HepG2 (cell line): ENCODE data around the gene PRSS33. TPM values are rescaled to one million over a fixed set of nuclear protein-coding genes. Genes with fewer than 3 reads are reported as not detected.
A peak's percentile ranks its signal among the peaks of the same experiment; 100 is the strongest.

Experiments used
- ATAC-seq: fragments of 200-7000 bp; cut with Tn5 transposase; 3 replicates; pipeline ENCODE4 v1.9.1; 2020; ENCODE audit warnings: mild to moderate bottlenecking, moderate library complexity
- BruUV-seq: library from RNA; stranded (reverse); fragments of 400-500 nt; replicated peaks from 2 replicates; lab custom pipeline; 2021; lab: Mats Ljungman, UMichigan
- CTCF ChIA-PET: fragments of 300-600 bp; formaldehyde crosslinking; extraction: SDS; loops from one replicate; lab custom pipeline; 2021; ENCODE audit warnings: low total read pairs, inconsistent platforms, low intra/inter-chr PET ratio; lab: Yijun Ruan, JAX
- POLR2A ChIA-PET: fragments of 350-600 bp; sonication (Branson Sonifier 250); formaldehyde crosslinking; loops from one replicate; lab custom pipeline; 2020; ENCODE audit warnings: antibody characterized with exemption, inconsistent platforms; lab: Yijun Ruan, JAX
- DNase-seq: peaks from one replicate; pipeline ENCODE4 v3.0.0-alpha.2; 2015; ENCODE audit warnings: low spot score
- FAIRE-seq: peaks from 3 replicates; lab custom pipeline; 2011; peaks lifted over from hg19 to GRCh38; lab: Jason Lieb, UNC
- H2AFZ ChIP-seq: one replicate; pipeline ENCODE4 v1.6.1; 2011; ENCODE audit warnings: low read length, inconsistent platforms
- H3K27ac ChIP-seq: fragments of 300-600 bp; 3 replicates; pipeline ENCODE4 v1.8.0; 2011; ENCODE audit warnings: mixed run types, mild to moderate bottlenecking, mixed read lengths, low read length, inconsistent platforms; ENCODE audit not compliant: insufficient read depth; ENCODE audit errors: extremely low read length
- H3K27me3 ChIP-seq, 2 experiments: fragments of 200-600 bp in 1 of 2; 2 replicates in 1 of 2; 3 replicates in 1 of 2; pipeline versions ENCODE4 v1.6.0 to v1.8.0; 2011; ENCODE audit warnings: low read length in 2 of 2, mild to moderate bottlenecking in 2 of 2, moderate library complexity in 2 of 2, inconsistent platforms in 1 of 2; ENCODE audit not compliant: insufficient read depth in 2 of 2, control insufficient read depth in 1 of 2
- H3K36me3 ChIP-seq, 2 experiments: fragments of 200-600 bp in 1 of 2; replicated peaks in 1 of 2; 2 replicates in 1 of 2; 3 replicates in 1 of 2; pipeline versions ENCODE4 v1.5.1 to v1.8.0; 2011; ENCODE audit warnings: low read length in 2 of 2, inconsistent platforms in 1 of 2; ENCODE audit not compliant: insufficient read depth in 2 of 2, control insufficient read depth in 1 of 2
- H3K4me1 ChIP-seq: 2 replicates; pipeline ENCODE4 v1.5.1; 2012; ENCODE audit warnings: low read length, inconsistent platforms; ENCODE audit not compliant: insufficient read depth
- H3K4me2 ChIP-seq: 2 replicates; pipeline ENCODE4 v1.6.0; 2011; ENCODE audit warnings: low read depth, low read length, inconsistent platforms
- H3K4me3 ChIP-seq, 3 experiments: fragments of 200-600 bp in 1 of 3; sonication (generic), shearing (Covaris generic) in 1 of 3; replicated peaks in 1 of 3; 2 replicates each; pipeline ENCODE4 v1.5.1; 2011 to 2016; ENCODE audit warnings: low read length in 3 of 3, inconsistent platforms in 2 of 3, low read depth in 2 of 3, mild to moderate bottlenecking in 2 of 3, control low read depth in 1 of 3, mixed read lengths in 1 of 3; ENCODE audit not compliant: insufficient read depth in 1 of 3
- H3K79me2 ChIP-seq: one replicate; pipeline ENCODE4 v1.6.1; 2011; ENCODE audit warnings: low read length, inconsistent platforms; ENCODE audit not compliant: insufficient read depth
- H3K9ac ChIP-seq: 2 replicates; pipeline ENCODE4 v1.6.0; 2011; ENCODE audit warnings: mild to moderate bottlenecking, low read depth, low read length, inconsistent platforms; ENCODE audit not compliant: insufficient read depth
- H3K9me3 ChIP-seq: 2 replicates; pipeline ENCODE4 v1.5.1; 2012; ENCODE audit warnings: mild to moderate bottlenecking, low read length
- H4K20me1 ChIP-seq: 2 replicates; pipeline ENCODE4 v1.6.0; 2011; ENCODE audit warnings: inconsistent platforms, mild to moderate bottlenecking, low read length, moderate library complexity; ENCODE audit not compliant: insufficient read depth
- CC2D1A ChIP-seq: sonication (generic); formaldehyde crosslinking; IDR thresholded peaks from 2 replicates; pipeline ENCODE4 v1.8.1; 2023; ENCODE audit warnings: mild to moderate bottlenecking, missing genetic modification reagents
- RXRA ChIP-seq: sonication (generic); formaldehyde crosslinking; IDR thresholded peaks from 2 replicates; pipeline ENCODE4 v1.5.1; 2020; ENCODE audit warnings: missing genetic modification reagents
- ZFP82 ChIP-seq: sonication (generic); formaldehyde crosslinking; IDR thresholded peaks from 2 replicates; pipeline ENCODE4 v1.5.1; 2020; ENCODE audit warnings: mild to moderate bottlenecking, missing genetic modification reagents, borderline replicate concordance
- ZKSCAN8 ChIP-seq: IDR thresholded peaks from 2 replicates; pipeline ENCODE4 v1.6.1; 2016; ENCODE audit warnings: borderline replicate concordance, missing genetic modification reagents, missing compliant biosample characterization
- ZNF703 ChIP-seq: sonication (generic); formaldehyde crosslinking; IDR thresholded peaks from 2 replicates; pipeline ENCODE4 v1.5.1; 2020; ENCODE audit warnings: missing genetic modification reagents, mild to moderate bottlenecking, moderate library complexity, borderline replicate concordance
- ZNF770 ChIP-seq: sonication (generic); formaldehyde crosslinking; IDR thresholded peaks from 2 replicates; pipeline ENCODE4 v1.5.0; 2020; ENCODE audit warnings: mild to moderate bottlenecking, missing genetic modification reagents
- WGBS: methylation state at CpG from one replicate; pipeline ENCODE4 v1.1.6; 2017; ENCODE audit warnings: low lambda C conversion rate; 5-methylcytosine and 5-hydroxymethylcytosine counted together
- in situ Hi-C: cut with HindIII; loops from 2 replicates; pipeline ENCODE4 v1.10.0; 2017; ENCODE audit warnings: low pct_unique_long_range_greater_than_20kb; ENCODE audit not compliant: extremely low pct_ligation_motif_present
- intact Hi-C: fragments of 100-400 bp; cut with micrococcal nuclease; formaldehyde crosslinking; loops from one replicate; pipeline ENCODE4 v1.10.0; 2022; ENCODE audit not compliant: unreplicated experiment
- polyA plus RNA-seq, 8 experiments: library from polyadenylated mRNA; depleted of rRNA in 3 of 8; stranded (reverse) in 7 of 8; unstranded in 1 of 8; fragments of >200 nt; fragmentation: Illumina TruSeq in 4 of 8; extraction: Trizol in 4 of 8; gene quantifications; 2 replicates each; pipeline versions ENCODE4 v1.2.1 to v1.2.3, GENCODE V29; 2011 to 2016; ENCODE audit warnings: low read depth in 4 of 8, missing spikeins in 1 of 8, mixed read lengths in 1 of 8; ENCODE audit not compliant: insufficient read depth in 1 of 8
- total RNA-seq, 5 experiments: library from RNA; depleted of rRNA; stranded (reverse); fragments of >200 nt; fragmentation: Illumina TruSeq; extraction: Trizol; gene quantifications; 2 replicates each; pipeline ENCODE4 v1.2.3, GENCODE V29; 2016; ENCODE audit warnings: low read depth in 1 of 5

Gene PRSS33
- total and polyA plus RNA-seq, 2 of the 13 experiments (the other 11 are each of a cell fraction or from before 2014, with no cell fraction given): not detected

- in situ Hi-C loops: no loop called here
- ATAC-seq: no peak
- Histone ChIP-seq H3K9me3 (no peaks in the 10 kb centered on the region), H2AFZ (no peak overlapping the region), H3K4me2 (peak overlapping the region; percentile 93), H3K27me3 (no peaks in the 10 kb centered on the region; a peak in 1 of 5 replicates), H3K4me1 (peaks cover 25% of the 10 kb centered on the region), H3K9ac (peak overlapping the region; percentile 91; the same call in 1 of the 2 replicates), H3K36me3 (peaks cover 18 to 41% of the 10 kb centered on the region in 2 experiments; a peak in 4 of 5 replicates), H3K27ac (no peak overlapping the region), H4K20me1 (0 out of 2 replicates have a peak, but pooled peaks cover 7% of the 10 kb centered on the region), H3K4me3 (peak overlapping the region in 1 of 3 experiments; percentile 80; a peak in 1 of 6 replicates), H3K79me2 (peaks cover 34% of the 10 kb centered on the region)
- DNase-seq: no peak
- ChIA-PET POLR2A (interaction anchor here (1.4 to 6.1 kb wide), 2 partner anchors 8 to 23 kb away, joined by 4 to 74 read pairs; partner anchors contain the start of gene SRRM2), CTCF (no interaction called here)
- TF ChIP-seq ZNF703 (CRISPR knock-in tag): no peak
- TF ChIP-seq RXRA (CRISPR knock-in tag): no peak
- no peak for TF ChIP-seq CC2D1A (CRISPR knock-in tag)
- no peak for TF ChIP-seq ZNF770 (CRISPR knock-in tag)
- no peak for TF ChIP-seq ZFP82 (CRISPR knock-in tag)
- no peak for TF ChIP-seq ZKSCAN8 (CRISPR knock-in tag)
- FAIRE-seq: no peak
- 96% methylated on average over 7 of the region's 7 CpGs for WGBS
- no TSS peak for BruUV-seq
- intact Hi-C loops: no loop called here
Measured at GRCh38 chr16:2775131-2775716, 12.1 kb downstream of the PRSS33 start.
